Nasal cavity respiratory epithelium epithelial cell of viscerocranial mucosa (primary cell): Measurements from ENCODE around the gene OTOL1. TPM values are rescaled to one million over a fixed set of nuclear protein-coding genes. Genes with fewer than 3 reads are reported as not detected.

Experiments used
- total RNA-seq: library from RNA; depleted of rRNA; stranded (reverse); fragments of >200 nt; gene quantifications from 2 replicates; pipeline ENCODE4 v1.2.3, GENCODE V29; 2014

The OTOL1 gene
- total RNA-seq, result not detected in 2 replicates

DNA sequence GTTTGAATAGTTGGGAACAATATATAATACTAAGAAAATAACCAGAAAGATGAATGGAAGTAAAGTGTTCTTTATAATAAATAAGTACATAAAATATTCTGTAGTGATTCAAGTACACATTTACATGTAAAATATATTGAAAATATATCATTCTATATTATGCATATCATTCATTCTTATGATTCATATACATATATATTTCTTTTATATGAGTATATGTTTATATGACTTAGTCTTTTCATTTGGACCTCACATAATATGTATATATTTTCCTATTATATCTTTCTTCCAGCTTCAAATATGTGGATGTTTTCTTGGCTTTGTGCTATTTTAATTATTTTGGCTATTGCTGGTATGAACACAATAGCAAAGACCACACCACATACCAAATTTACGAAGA is at the start of gene OTOL1:
OTOL1 (plus strand) TSS at position 301 of the 400 bp plus-strand sequence; CDS start at position 301, 0 bp downstream.

Other genes with a start within 250 kb of the OTOL1 start
- 0.64 and 1.4 TPM in 2 replicates for gene SPTSSB, start 125.3 kb upstream of the OTOL1 start, total RNA-seq